COLO829 (cell line): Measurements from ENCODE around the gene ADAM23.

ENCODE experiments used
- DNase-seq: peaks from one replicate; pipeline ENCODE4 v3.0.0; 2012; ENCODE audit warnings: low spot score

The ADAM23 gene

DNA sequence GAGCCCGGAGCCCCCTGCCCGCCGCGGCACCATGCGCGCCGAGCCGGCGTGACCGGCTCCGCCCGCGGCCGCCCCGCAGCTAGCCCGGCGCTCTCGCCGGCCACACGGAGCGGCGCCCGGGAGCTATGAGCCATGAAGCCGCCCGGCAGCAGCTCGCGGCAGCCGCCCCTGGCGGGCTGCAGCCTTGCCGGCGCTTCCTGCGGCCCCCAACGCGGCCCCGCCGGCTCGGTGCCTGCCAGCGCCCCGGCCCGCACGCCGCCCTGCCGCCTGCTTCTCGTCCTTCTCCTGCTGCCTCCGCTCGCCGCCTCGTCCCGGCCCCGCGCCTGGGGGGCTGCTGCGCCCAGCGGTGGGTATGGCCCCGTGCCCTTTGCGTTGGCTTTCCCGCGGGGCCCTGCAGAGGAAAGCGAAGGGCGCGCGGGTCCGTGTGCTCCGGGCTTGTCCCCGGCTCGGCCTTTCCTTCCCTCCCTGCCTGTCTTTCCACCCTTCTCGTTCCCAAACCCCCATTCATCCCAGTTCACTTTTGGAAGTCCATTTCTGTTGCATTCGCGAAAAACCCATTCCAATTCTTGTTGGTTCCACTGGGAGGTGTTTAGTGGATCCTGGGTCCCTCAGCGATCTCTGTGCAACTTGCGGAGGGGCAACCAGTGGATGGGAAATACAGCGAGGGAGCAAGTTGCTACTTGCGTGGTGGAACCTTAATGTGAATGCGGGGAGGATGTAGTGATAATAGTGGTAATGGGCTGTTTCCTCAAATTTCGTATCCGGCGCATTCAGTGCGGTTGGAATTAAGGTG lies 599 bp downstream of the ADAM23 start:
- DNase-seq = no peak

DNA sequence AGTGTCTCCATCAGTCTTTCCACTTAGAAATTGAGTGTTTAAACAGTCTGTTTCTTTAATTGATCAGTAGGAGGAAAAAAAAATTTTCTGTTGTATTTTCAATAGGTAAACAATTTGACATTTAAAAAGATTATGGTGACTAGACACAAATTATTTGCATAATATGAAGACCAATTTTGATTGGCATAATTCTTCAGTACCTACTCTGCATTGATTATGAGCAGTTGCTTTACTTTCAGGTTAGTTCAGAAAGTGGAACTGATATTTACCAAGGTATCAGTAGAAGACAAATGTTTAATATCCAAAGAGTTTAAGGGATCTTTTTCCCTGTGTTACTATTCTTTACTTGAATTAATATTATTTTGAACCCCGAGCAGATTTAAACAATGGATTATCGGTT lies 2.6 kb downstream of the ADAM23 start:
- DNase-seq = no peak

DNA sequence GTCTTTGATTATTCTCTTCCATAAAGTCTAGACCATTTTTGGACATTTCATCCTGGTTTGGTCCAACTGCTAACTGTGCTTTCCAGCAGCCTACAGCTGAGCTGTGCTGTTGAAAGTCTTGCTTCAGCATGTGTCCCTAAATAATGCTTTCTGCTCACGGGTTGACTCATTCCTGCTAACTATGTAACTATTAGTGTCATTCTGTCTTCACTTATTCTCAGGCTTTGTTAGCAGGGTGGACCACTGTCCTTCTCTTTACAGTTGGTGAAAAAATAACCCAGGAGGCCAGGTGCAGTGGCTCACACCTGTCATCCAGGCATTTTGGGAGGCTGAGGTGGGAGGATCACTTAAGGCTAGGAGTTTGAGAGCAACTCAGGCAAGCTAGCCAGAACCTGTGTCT lies 8.9 kb downstream of the ADAM23 start:
- no peak for DNase-seq

DNA sequence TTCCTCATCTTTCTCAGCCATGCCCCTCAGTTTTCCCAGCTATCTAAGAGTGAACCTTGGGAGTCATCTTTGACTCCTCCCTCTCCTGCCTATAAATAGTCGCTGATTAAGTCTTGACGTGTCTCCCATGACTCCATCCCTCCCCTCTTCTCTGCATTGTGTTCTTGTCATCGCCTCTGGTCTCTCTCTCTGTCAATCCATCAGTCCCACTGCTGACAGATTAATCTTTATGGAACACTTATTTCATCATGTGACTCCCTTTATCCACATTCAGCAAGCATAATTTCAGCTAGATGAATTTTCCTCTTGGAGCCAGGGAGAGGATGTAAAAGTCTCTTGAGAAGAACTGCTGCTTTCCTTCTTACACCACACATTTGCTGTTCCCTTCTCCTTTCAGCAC lies 9.4 kb downstream of the ADAM23 start:
- DNase-seq = peak; percentile 79

DNA sequence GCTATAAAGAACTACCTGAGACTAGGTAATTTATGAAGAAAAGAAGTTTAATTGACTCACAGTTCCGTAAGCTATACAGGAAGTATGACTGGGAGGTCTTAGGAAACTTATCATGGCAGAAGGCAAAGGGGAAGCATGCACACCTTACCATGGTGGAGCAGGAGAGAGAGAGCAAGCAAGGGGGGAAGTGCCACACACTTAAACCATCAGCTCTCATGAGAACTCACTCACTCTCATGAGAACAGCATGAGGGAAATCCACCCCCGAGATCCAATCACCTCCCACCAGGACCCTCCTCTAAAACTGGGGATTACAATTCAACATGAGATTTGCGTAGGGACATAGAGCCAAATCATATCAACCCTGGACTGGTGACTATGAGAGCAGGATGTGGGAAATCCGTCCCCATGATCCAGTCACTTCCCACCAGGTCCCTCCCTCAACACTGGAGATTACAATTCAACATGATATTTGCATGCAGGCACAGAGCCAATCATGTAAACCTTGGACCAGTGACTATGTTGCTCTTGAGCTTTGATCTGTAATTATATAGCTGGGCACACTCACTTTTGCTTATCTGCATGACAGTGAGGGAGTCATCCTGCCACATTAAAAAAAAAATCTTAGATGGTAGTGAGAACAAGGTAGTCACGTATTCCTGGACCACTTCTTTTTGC lies 12.9 kb downstream of the ADAM23 start:
- DNase-seq = no peak

DNA sequence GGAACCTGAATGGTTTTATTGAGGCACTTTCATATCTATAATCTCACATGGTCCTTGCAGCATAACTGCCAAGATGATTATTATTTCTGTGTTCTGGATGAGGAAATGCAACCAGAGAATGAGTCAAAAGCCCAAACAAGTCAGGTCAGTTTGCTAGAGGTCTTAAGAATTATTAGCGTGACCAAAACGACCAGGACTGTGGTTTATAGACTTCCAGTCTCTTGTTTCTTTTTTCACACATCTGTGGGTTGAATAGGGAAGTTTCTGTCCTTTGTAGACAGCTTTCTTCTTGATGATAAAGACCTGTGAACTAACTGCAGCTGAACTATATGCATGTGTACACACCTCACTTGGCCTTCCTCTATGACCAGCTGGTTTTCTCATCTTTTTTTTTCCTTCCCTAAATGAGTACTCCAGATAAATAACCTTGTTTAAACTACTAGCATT lies 13.9 kb downstream of the ADAM23 start:
- peak; percentile 42 for DNase-seq

DNA sequence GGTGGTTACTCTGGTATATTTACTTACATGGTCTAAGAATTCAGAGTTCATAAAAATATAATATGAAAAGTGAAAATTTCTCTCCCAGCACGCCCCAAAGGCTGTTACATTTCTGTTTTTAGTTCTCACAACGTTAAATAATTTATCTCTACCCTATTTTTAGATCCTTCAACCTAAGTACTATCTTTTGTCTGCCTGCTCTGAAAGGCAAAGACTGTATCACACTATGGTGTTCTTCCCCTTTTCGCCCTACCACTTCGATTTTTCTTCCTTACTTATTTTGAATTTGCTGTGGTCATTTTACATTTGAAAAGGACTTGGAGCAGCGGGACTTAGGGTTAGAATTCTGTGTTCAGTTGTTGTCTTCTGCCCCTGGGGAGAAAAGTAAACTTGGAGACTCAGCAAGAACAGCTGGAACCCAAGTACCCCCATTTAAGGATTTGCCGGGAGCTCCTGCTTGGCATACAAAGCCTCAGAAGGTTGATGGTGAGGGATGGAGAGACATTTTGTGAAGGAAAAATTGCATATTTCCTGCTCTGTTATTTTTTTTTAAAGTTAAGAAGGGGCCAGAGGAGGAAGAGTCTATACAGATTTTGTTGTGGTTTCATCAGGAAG lies 19.0 kb downstream of the ADAM23 start:
- DNase-seq = no peak

DNA sequence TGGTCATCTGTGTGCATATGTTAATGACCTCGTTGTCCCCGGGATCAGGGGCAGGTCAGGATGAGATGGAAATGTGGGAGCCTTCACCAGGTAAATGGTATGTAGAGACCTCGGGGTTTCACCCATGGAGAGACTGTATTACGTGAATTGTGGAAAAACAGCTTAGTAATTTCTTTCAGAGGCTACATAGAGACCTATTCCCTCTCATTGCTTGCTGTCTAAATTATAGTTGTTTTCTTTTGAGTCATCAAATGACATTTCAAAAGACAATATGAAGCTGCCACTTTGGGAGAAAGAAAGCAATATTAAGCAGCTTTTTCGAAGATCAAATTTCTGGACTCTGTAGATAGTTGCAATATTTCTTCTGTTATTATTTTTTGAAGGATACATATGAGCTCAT lies 20.4 kb downstream of the ADAM23 start:
- DNase-seq = no peak

DNA sequence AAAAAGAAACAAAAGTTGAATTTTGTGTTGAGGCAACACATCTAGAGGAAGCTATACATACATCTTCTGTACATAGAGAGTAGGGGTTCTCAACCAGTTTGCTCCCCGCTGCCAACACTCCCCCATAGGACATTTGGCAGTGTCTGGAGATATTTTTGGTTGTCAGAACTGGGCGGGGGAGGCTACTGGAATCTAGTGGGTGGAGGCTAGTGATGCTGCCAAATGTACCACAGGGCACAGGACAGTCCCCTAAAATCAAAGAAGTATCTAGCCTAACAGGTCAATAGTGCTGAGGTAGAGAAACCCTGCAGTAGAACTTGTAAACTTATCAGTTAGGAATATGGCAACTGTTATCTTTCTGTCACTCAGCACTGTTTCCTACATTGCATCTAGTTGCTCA lies 21.3 kb downstream of the ADAM23 start:
- no peak for DNase-seq

DNA sequence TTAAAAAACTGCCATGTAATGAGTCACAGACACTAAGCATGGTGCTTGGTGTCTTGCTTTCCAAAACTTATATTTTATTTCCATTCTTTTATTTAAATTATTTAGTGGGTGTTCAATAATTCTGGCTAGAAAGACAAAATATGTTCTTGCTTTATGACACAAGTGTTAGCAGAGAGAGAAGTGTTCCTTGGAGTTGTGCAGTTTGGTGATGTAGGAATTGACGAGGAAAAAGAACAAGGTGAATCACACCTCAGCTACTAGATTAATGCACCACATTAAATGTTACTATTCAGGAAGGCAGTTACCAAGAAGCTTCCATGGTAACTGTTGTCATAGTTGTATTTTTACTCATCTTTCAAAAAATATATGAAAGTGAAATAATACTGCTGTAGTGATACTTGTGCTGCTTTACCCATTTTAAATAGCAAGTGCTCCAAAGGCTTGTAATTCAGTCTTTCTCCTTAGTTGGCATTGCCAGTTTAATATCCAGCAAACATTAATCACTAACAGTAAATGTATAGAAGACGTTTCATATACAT lies 28.3 kb downstream of the ADAM23 start:
- DNase-seq = no peak

DNA sequence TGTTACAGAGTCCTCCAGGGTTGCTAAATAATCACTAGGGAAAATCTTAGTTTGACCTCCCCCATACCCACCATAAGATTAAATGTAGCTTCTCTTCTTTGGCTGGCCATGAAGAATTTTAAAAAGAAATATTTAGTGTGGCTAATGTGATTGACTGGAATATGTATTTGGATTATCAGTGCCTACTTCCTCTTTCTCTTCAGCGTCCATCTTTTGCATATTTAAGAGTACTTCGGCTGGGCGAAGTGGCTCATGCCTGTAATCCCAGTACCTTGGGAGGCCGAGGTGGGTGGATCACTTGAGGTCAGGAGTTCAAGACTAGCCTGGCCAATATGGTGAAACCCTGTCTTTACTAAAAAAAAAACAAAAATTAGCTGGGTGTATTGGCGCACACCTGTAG lies 28.8 kb downstream of the ADAM23 start:
- no peak for DNase-seq

DNA sequence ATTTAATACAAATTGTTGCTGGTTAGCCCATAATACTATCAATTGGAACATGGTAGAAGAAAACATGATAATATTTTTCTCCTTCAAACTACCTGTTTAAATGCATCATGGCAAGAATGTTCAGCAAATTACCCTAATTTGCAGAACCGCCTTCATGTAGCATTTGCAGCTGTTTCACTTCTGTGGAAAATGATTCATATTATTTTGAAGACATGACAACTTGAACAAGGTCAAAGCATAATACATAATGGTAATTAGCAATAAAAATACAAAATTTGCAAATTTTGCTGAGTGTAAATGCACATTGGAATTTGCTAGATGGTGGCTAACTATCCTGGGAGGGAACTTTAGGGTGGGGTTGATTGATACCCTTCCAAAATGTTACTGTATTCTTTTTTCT lies 30.8 kb downstream of the ADAM23 start:
- DNase-seq = no peak

DNA sequence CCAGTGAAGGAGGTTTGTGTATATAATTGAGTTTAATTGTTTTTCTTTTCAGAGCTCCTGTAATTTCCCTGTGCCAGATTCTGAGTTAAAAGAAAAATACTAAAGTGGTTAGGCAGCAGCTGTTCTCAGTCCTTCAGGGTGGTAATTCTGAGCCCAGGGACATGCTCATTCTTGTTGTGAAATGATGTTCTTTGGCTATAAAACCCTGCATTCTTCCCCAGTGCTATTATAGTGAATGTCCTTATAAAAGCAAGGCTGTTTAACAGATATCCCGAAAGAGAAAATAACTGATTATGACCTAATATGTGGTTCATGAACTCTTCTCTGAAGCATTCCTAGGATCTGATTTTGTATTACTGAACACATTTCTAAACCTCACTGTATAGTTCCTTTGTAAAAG lies 34.0 kb downstream of the ADAM23 start:
- no peak for DNase-seq

DNA sequence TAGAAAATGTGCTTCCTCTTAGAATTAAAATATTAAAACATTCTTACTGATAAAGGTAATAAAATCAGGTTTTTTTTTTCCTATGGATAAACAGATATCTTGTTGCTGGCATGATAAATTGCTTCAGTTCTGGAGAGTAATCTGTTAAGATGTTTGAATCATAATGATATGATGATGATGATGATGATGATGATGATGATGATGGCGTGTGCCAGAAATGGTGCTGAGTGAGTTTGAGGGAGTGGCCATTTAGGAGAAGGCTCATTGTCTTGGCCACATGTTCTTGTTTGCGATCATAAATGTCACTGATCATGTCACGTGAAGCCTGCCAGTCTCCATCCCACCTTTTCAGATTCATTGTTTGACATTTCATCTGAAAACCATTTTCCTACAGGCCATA lies 35.0 kb downstream of the ADAM23 start:
- DNase-seq = no peak

DNA sequence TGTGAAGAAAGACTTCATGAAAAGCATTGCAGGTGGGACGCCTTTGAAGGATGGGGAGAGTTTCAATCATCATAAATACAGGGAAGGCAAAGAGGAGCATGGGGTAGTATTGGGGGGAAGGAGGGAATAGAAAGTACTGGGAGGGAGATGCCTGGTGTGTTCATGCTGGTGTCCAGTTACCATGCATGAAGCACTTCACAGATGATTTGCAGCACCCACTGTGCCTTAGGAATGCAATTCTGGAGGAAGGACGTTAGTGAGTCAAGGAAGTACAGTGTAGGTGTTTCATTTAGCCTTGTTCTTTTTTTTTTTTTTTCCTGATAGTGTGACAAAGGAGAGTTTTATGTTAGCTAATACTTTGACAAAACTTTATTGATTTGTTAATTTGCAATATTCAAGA lies 36.8 kb downstream of the ADAM23 start:
- no peak for DNase-seq

DNA sequence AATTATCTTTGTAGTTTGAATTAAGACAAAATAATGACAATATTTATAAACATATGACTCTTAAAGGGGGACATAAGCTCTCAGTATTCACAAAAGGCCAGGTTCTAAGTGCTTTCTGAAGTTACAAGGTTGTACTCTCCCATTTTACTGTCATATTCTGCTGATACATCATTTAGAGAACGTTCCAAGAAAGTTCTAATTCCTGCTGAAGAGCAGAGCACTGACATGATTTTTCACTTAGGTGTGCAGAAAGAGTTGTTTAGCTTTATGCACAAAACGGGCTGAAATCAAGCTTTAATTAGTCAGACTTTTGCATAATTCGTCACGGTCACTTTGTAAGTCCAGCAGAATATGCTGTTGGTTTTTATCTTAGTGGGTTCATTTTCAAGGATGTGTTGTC lies 37.3 kb downstream of the ADAM23 start:
- no peak for DNase-seq

DNA sequence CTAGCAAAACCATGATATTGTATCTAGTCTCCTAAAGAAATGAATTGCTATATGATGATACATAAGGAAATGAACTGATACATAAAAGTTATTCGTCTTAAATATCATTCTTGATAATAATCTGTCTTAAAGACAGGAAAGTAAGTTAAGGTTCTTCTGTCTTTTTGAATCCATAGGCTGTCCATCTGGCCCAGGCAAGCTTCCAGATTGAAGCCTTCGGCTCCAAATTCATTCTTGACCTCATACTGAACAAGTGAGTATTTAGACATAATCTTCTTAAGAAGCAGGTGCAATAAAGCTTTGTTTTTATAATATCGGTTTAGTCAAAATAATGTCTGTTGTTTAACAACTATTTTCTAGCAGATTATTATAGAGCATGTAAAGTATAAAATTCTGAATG lies 37.7 kb downstream of the ADAM23 start:
- DNase-seq = no peak

DNA sequence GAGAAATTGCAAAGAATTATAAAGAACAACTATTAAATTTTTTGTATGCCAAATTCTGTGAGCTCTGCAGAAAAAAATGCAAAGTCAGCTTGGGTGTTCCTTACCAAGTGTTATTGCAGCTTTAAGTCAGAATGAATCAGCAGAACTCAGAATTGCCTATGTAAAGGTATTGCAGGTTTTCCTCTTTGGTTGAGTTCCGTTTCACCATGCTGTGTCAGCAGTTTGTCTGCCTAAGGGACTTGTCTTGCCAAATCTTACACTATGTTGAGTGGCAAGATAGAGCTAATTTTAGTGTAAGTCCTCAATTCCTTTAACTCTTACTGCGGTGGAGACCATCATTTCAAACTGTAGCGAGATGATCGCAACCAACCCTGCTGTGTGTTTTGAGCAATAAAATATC lies 38.8 kb downstream of the ADAM23 start:
- DNase-seq = no peak

DNA sequence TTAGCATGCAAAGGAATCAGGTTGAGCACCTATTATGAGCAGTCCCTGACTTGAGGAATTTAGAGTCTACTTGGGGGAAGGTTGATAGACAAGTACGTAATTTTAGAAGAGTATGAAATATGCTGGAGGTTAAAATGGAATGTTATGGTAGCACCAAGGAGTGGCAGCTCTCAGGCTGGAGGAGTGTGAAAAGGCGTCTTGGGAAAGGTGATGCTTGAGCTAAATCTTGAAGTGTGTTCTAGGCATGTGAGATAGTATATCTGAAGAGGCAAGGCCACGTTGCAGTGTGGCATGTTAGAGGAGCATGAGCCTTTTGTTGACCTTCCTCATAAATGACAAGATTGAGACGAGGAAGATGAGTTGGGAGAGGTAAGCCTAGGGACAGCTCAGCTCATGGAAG lies 39.3 kb downstream of the ADAM23 start:
- no peak for DNase-seq

DNA sequence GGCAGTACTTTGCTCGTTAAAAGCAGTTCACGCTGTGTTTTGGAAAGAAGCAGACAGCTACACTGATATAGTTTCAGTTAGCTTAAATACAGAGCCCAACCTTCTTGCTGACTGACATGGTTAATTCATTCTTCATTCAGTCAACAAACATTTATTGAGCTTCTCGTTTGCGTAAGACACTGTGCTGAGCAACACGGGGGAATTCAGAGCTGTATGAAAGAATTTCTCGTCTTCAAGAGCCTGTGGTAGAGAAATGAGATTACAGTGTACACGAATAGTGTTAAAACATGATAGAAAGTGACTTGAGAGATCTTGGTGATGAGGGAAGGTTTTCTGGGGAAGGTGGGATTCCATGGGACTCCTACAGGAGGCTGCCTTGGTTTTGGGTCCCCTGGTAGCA lies 44.7 kb downstream of the ADAM23 start:
- DNase-seq = no peak

DNA sequence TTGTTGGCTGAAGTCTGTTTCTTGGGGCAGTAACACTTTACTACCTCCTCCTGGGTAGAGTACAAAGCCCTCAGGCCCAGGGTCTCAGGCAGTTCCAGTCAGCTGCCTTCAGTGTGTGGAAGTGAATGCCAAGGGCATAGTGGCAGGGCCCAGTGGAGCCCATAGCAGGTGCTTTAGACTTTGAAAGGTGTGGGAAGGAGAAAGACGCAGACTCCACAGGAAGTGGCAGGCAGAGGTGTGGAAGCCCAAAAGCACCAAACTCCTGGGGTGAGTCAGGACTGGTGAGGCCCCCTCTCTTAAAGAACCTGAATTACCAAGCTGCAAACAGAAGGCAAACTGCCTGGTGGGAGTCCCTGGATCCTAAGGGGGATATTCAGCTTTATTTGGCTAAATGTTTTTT lies 45.3 kb downstream of the ADAM23 start:
- no peak for DNase-seq

DNA sequence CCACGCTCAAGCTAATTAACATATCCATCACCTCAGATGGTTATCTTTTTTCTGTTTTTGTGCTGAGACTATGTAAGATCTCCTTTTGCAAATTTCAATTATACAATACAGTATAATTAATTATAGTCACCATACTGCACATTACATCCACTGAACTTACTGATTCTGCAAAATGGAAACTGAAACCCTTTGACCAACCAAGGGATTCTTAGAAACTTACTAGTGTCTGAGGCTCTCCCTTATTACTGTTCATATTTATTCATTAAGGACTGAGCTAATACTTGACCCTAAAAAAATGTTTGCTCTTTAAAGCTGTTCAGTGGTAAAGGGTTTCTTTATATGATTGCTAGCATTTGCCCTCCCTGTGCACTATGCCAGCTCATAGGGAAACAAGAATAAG lies 50.7 kb downstream of the ADAM23 start:
- DNase-seq = no peak

DNA sequence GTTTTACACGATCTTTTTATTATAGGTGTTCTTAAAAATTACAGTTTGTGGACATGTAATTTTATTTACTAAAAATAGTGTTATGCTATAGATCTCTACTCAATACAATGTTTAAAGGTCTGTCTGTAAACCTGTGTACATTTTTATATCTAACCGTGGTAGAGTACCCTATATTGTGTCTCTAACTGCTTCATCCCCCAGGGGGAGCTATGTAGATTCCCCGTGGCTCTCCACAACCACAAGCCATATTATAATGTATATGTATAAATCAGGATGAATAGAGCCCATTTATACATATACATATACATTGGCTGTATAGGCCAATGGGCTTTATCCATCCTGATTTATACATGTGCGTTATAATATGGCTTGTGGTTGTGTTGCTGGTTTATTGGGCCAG lies 59.4 kb downstream of the ADAM23 start:
- no peak for DNase-seq
